SKM-1 (cell line): ENCODE results near the gene CEP250.
"Not testable (repeated sequence)": the region's sequence is repeated elsewhere in the genome, so short reads cannot be mapped to it uniquely, and the experiment has no call there.

ENCODE experiments used
- DNase-seq: peaks from one replicate; lab custom pipeline; 2025; ENCODE audit not compliant: unreplicated experiment; lab: John Stamatoyannopoulos, UW

Gene CEP250

GRCh38 chr20:35451295-35451694, 4.1 kb upstream of the CEP250 start:
- no peak for DNase-seq

- DNase-seq, result no peak
Observed at GRCh38 chr20:35453647-35454046, 1.8 kb upstream of the CEP250 start.

- not testable (repeated sequence) for DNase-seq
Observed at GRCh38 chr20:35456700-35457099, 1.3 kb downstream of the CEP250 start.

- not testable (repeated sequence) for DNase-seq
Observed at GRCh38 chr20:35457539-35457938, 2.1 kb downstream of the CEP250 start.

GRCh38 chr20:35458388-35458787, 3.0 kb downstream of the CEP250 start:
- DNase-seq, result no peak

GRCh38 chr20:35461620-35462019, 6.2 kb downstream of the CEP250 start:
- no peak for DNase-seq

- DNase-seq, result no peak
Observed at GRCh38 chr20:35462351-35462750, 7.0 kb downstream of the CEP250 start.

- DNase-seq, result peak; percentile 58
Observed at GRCh38 chr20:35463455-35464300, 8.3 kb downstream of the CEP250 start.

- no peak for DNase-seq
Observed at GRCh38 chr20:35465976-35466375, 10.6 kb downstream of the CEP250 start.

- no peak for DNase-seq
Observed at GRCh38 chr20:35466856-35467255, 11.5 kb downstream of the CEP250 start.

- no peak for DNase-seq
Observed at GRCh38 chr20:35467339-35468224, 12.2 kb downstream of the CEP250 start.

GRCh38 chr20:35468671-35469334, 13.4 kb downstream of the CEP250 start:
- DNase-seq, result no peak

GRCh38 chr20:35472209-35472608, 16.8 kb downstream of the CEP250 start:
- no peak for DNase-seq

- no peak for DNase-seq
Observed at GRCh38 chr20:35473684-35474083, 18.3 kb downstream of the CEP250 start.

- no peak for DNase-seq
Observed at GRCh38 chr20:35474303-35474871, 19.0 kb downstream of the CEP250 start.

- no peak for DNase-seq
Observed at GRCh38 chr20:35476288-35476687, 20.9 kb downstream of the CEP250 start.

GRCh38 chr20:35478804-35479472, 23.5 kb downstream of the CEP250 start:
- DNase-seq, result no peak

GRCh38 chr20:35479798-35480197, 24.4 kb downstream of the CEP250 start:
- no peak for DNase-seq

- no peak for DNase-seq
Observed at GRCh38 chr20:35487479-35487878, 32.1 kb downstream of the CEP250 start.

GRCh38 chr20:35489717-35490116, 34.3 kb downstream of the CEP250 start:
- DNase-seq, result no peak
